COLO829 (cell line): ENCODE data around the gene CXCR6.

Source experiments
- DNase-seq: peaks from one replicate; pipeline ENCODE4 v3.0.0; 2012; ENCODE audit warnings: low spot score

Gene CXCR6

GRCh38 chr3:45948881-45949280 lies 5.6 kb downstream of the CXCR6 start:
- no peak for DNase-seq

GRCh38 chr3:45949432-45949831 lies 6.2 kb downstream of the CXCR6 start:
- no peak for DNase-seq

- DNase-seq: no peak
Observed at GRCh38 chr3:45950131-45950530, 6.9 kb downstream of the CXCR6 start.

- no peak for DNase-seq
Observed at GRCh38 chr3:45950686-45951600, 7.7 kb downstream of the CXCR6 start.

GRCh38 chr3:45951946-45952345 lies 8.7 kb downstream of the CXCR6 start:
- DNase-seq: no peak

GRCh38 chr3:45952456-45952855 lies 9.2 kb downstream of the CXCR6 start:
- DNase-seq: no peak

GRCh38 chr3:45953536-45953935 lies 10.3 kb downstream of the CXCR6 start:
- DNase-seq: no peak

- no peak for DNase-seq
Observed at GRCh38 chr3:45954306-45954705, 11.0 kb downstream of the CXCR6 start.

GRCh38 chr3:45955017-45955647 lies 11.9 kb downstream of the CXCR6 start:
- no peak for DNase-seq

GRCh38 chr3:45955706-45956105 lies 12.4 kb downstream of the CXCR6 start:
- no peak for DNase-seq

GRCh38 chr3:45957586-45957985 lies 14.3 kb downstream of the CXCR6 start:
- DNase-seq: no peak

- DNase-seq: peak; percentile 48
Observed at GRCh38 chr3:45958321-45958791, 15.1 kb downstream of the CXCR6 start.

GRCh38 chr3:45959201-45959600 lies 15.9 kb downstream of the CXCR6 start:
- no peak for DNase-seq

GRCh38 chr3:45960289-45960688 lies 17.0 kb downstream of the CXCR6 start:
- no peak for DNase-seq

- no peak for DNase-seq
Observed at GRCh38 chr3:45962033-45962432, 18.8 kb downstream of the CXCR6 start.

- DNase-seq: no peak
Observed at GRCh38 chr3:45964139-45964538, 20.9 kb downstream of the CXCR6 start.

- no peak for DNase-seq
Observed at GRCh38 chr3:45965253-45965652, 22.0 kb downstream of the CXCR6 start.

GRCh38 chr3:45965653-45966052 lies 22.4 kb downstream of the CXCR6 start:
- no peak for DNase-seq

GRCh38 chr3:45966371-45966791 lies 23.1 kb downstream of the CXCR6 start:
- no peak for DNase-seq

- no peak for DNase-seq
Observed at GRCh38 chr3:45966950-45967640, 23.8 kb downstream of the CXCR6 start.

GRCh38 chr3:45967724-45968123 lies 24.5 kb downstream of the CXCR6 start:
- no peak for DNase-seq

- DNase-seq: no peak
Observed at GRCh38 chr3:45968149-45968548, 24.9 kb downstream of the CXCR6 start.

- no peak for DNase-seq
Observed at GRCh38 chr3:45968706-45969105, 25.4 kb downstream of the CXCR6 start.
